HG03460 (cell line): ENCODE data around the gene SCNN1G.

Source experiments
- ATAC-seq: cut with Tn5 transposase; IDR thresholded peaks from one replicate; pipeline ENCODE4 v1.9.1; 2021; ENCODE audit not compliant: unreplicated experiment

The SCNN1G gene

DNA sequence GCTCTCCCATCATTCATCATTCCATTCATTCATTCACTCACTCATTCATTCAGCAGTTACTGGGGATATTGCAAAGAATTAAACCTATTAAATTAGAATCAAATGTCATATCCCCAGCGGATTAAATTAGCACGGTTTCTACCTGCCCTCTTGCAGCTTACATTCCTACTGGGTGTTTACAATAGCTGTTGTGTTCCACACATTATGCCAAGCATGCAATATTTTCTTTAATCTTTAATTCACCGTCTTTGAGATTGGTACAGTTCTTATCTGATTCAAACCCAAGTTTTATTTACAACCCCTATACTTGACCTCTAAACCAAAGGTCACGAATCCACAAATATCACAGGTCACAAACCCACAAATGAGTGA lies 32.6 kb upstream of the SCNN1G start:
- no peak for ATAC-seq

GRCh38 chr16:23152386-23153178 lies 30.0 kb upstream of the SCNN1G start:
- ATAC-seq = no peak

DNA sequence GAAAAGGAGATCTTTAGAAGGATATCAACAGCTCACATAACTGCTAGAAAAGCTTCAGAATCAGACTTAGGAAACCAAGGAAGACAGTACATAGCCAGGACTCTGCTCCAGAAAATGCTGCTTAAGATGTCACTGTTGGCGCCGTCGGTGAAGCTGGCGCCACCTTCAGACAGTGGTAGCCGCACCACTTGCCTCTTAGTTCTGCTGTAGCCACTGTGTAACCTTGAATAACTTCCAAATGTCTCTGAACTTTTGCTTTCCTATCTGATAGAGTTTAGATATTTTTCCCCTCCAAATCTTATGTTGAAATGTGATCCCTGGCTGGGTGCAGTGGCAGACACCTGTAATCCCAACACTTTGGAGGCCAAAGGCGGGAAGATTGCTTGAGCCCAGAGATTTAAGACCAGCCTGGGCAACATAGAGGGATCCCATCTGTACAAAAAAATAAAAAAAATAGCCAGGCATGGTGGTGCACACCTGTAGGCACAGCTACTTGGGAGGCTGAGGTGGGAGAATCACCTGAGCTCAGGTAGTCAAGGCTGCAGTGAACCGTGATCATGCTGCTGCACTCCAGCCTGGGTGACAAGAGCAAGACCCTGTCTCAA lies 27.0 kb upstream of the SCNN1G start:
- no peak for ATAC-seq

DNA sequence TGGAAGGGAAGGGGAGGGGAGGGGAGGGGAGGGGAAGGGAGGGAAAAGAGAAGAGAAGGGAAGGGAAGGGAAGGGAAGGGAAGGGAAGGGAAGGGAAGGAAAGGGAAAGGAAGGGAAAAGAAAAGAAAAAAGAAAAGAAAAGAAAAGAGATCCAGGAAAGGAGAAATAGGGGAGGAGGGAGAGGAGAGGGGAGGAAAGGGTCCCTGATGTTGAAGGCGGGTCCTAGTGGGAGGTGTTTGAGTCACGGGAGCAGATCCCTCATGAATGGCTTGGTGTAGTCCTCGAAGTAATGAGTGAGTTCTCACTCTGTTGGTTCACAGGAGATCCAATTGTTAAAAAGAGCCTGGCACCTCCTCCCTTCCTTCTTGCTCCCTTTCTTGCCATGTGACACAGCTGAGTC lies 26.4 kb upstream of the SCNN1G start:
- no peak for ATAC-seq

DNA sequence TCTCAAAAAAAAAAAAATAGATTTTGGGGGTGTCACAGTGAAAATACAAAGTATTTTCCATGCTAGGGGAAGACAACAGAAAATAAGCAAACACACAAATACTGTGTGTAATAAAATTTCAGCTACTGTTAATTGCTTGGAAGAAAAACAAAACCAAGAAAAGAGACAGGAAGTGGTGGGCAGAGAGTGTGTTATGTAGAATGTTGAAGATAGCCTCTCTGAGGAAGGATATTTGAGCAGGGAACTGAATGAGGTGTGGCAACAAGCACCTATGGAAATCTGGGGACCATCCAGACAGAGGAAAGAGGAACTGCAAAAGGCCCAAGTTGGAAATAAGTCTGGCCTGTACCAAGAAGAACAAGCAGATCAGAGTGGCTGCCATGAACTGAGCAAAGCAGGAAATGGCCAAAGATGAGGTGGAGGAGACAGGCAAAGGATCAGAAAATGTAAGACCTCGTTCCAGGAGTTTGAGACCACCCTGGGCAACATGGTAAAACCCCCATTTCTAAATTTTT lies 25.5 kb upstream of the SCNN1G start:
- no peak for ATAC-seq

DNA sequence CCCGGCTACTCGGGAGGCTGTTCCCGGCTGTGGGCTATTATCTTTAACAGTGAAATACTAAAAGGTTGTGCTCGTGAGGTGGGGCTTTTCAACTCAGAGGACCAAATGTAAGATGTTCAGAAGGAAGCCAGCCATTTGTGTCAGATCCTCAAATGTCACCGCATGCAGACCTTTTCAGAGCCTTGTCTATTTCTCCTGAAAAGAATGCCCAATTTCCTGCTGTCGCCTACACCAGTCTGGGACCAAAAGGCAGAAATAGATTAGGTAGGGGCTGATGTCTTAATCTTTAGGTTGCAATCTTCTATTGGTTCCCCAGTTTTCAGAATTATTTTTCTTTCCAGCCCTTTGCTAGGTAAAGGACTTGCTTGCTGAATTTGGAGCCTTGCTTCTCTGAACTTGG lies 24.4 kb upstream of the SCNN1G start:
- no peak for ATAC-seq

GRCh38 chr16:23160082-23160481 lies 22.5 kb upstream of the SCNN1G start:
- ATAC-seq = no peak

- ATAC-seq = no peak
Measured at GRCh38 chr16:23160574-23160973, 22.0 kb upstream of the SCNN1G start.

- no peak for ATAC-seq
Measured at GRCh38 chr16:23163921-23164320, 18.6 kb upstream of the SCNN1G start.

- no peak for ATAC-seq
Measured at GRCh38 chr16:23164736-23165135, 17.8 kb upstream of the SCNN1G start.

- ATAC-seq = no peak
Measured at GRCh38 chr16:23172583-23172982, 10.0 kb upstream of the SCNN1G start.

GRCh38 chr16:23172994-23173393 lies 9.6 kb upstream of the SCNN1G start:
- ATAC-seq = no peak

DNA sequence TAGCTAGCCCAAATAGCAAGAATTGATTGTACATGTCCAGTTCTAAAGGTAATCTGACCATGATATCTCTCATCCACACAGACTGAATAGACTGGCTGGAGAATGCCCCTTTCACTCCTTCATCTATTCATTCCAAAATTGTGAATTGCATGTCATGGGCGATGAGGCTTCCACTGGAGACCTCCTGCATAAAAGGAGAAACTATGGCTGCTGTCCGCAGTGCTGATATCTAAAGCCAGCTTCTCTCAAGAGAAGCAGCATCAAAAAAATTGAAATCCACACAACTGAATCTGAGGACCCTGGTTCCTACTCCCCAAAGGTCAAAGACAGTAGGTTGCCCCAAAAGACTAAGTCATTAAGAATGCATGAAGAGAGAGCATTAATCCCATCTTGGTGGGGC lies 7.9 kb upstream of the SCNN1G start:
- ATAC-seq = no peak

GRCh38 chr16:23175651-23176050 lies 6.9 kb upstream of the SCNN1G start:
- ATAC-seq = no peak

DNA sequence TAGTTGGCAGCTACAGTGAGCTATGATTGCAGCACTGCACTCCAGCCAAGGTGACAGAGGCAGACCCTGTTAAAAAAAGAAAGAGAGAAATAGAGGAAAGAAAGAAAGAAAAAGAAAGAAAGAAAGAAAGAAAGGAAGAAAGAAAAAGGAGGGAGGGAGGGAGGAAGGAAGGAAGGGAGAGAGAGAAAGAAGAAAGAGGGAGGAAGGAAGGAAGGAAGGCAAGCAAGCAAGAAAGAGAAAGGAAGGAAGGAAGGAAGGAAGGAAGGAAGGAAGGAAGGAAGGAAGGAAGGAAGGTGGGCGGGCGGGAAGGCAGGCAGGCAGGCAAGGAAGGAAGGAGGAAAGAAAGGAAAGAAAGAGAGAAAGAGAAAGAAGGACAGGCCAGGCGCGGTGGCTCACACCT lies 1.0 kb upstream of the SCNN1G start:
- no peak for ATAC-seq

- peak; percentile 92 for ATAC-seq
Measured at GRCh38 chr16:23182206-23182678, 303 bp upstream of the SCNN1G start.

GRCh38 chr16:23183543-23183862 lies 958 bp downstream of the SCNN1G start:
- no peak for ATAC-seq

GRCh38 chr16:23185656-23186055 lies 3.1 kb downstream of the SCNN1G start:
- no peak for ATAC-seq

GRCh38 chr16:23186171-23186570 lies 3.6 kb downstream of the SCNN1G start:
- ATAC-seq = no peak

DNA sequence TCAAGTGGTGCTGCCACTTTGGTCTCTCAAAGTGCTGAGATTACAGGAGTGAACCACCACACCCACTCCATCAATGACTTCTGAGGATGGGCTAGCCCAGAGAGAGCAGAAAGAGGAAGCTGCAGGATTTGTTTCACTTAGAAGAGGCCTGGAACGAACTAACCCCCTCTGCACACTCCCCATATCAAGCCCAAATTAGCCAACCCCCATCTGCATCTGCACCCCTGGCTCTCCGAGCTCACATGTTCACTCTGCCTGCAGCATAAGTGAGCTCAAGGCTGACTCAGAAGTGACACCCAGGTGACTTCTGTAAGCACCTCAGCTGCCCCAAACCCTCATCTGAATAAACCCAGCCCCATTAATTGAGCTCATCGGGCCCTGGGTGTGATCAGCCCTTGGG lies 4.8 kb downstream of the SCNN1G start:
- no peak for ATAC-seq

- ATAC-seq = no peak
Measured at GRCh38 chr16:23188911-23189310, 6.4 kb downstream of the SCNN1G start.

DNA sequence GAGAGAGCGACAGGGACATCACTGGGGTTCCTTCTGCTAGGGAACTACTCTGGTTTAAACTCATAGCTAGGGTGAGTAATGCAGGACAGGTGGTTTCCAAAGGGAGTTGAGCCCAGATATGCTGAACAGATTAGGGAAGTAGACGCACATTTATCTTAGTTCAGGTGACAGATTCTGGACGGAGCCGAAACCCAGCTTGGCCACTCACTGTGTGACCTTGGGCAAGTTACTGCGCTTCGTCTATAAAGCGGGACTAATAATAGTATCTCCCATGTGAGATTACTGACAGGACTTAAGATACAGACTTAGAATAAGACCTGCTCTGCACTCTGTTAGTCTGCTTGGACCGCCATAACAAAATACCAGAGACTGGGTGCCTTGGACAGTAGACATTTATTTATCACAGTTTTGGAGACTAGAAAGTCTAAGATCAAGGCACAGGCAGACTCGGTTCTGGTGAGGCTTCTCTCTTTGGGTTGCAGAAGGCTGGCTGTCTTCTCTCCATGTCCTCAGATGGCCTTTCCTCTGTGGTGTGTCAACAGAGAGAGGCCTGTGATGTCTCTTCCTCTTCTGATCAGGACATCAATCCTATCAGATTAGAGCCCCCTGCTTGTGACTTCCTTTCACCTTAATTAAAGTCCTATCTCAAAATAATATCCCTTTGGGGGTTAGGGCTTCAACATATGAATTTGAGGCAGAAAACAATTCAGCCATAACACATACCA lies 12.1 kb downstream of the SCNN1G start:
- no peak for ATAC-seq
